Omental fat pad (tissue), 4 donors: ENCODE results near the gene TXNRD3. TPM values are rescaled to one million over a fixed set of nuclear protein-coding genes. Genes with fewer than 3 reads are reported as not detected.

Experiments used
- ATAC-seq: fragments of 150-250 bp; one replicate; pipeline ENCODE4 v1.9.1; 2016; ENCODE audit warnings: mild to moderate bottlenecking, moderate library complexity; ENCODE audit not compliant: low FRiP score
- DNase-seq: peaks from one replicate; pipeline ENCODE4 v3.0.0-alpha.2; 2019; ENCODE audit warnings: low spot score
- total RNA-seq, 4 donors: library from RNA; depleted of rRNA; stranded (reverse); fragments of >200 nt; gene quantifications; one replicate each; pipeline ENCODE4 v1.1.0, GENCODE V29; 2016
- TF ChIP-seq, protein P1 (sequence below), 3 donors: fragments of 450-650 bp; IDR thresholded peaks; one replicate each; pipeline ENCODE4 v1.5.1; 2016 to 2017; ENCODE audit warnings: antibody characterized with exemption in 3 of 3, mild to moderate bottlenecking in 3 of 3, moderate library complexity in 2 of 3

TXNRD3 gene
- total RNA-seq, 4 donors from 2014 or later = 6.4 to 12.5 (median 8.3) TPM

DNA sequence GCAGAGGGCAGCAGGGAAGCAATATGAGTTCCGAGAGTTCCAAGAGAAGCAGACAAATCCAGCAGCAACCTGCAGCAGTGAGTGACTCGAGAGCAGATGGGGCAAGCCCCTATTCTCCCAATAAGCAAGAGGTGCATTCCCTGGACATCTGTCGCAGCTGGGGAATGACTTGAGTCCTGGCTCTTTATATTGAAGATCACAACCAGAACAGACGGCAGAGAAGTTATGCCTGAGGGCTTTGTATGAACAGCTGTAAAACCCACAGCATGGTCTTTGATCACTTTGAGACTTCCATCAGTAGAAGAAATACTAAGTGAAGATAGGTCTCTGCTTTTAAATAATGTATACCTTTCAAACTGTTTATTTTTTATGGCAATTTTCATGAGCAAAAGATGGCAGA, 72.6 kb downstream of the TXNRD3 start:
- ATAC-seq (no peak), DNase-seq (no peak)
- TF ChIP-seq, protein P1, sequence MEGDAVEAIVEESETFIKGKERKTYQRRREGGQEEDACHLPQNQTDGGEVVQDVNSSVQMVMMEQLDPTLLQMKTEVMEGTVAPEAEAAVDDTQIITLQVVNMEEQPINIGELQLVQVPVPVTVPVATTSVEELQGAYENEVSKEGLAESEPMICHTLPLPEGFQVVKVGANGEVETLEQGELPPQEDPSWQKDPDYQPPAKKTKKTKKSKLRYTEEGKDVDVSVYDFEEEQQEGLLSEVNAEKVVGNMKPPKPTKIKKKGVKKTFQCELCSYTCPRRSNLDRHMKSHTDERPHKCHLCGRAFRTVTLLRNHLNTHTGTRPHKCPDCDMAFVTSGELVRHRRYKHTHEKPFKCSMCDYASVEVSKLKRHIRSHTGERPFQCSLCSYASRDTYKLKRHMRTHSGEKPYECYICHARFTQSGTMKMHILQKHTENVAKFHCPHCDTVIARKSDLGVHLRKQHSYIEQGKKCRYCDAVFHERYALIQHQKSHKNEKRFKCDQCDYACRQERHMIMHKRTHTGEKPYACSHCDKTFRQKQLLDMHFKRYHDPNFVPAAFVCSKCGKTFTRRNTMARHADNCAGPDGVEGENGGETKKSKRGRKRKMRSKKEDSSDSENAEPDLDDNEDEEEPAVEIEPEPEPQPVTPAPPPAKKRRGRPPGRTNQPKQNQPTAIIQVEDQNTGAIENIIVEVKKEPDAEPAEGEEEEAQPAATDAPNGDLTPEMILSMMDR (IDR thresholded peaks at IDR 0.05) = no peak

DNA sequence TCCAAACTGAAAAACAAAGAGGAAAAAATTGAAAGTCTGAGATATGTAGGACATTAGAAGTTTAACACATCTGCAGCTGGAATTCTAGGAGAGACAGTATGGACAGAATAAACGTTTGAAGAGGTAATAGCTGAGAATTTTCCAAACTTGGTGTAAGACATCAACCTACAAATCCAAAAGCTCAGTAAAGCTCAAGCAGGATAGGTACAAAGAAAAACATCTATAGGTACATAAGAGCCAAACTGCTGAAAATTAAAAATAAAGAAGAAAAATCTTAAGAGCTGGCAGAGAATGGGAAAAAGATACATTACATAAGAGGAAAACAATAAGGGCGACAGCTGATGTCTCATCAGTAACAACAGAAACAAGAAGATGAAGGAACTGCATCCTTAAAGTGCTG, 73.4 kb downstream of the TXNRD3 start:
- DNase-seq = no peak
- ATAC-seq = no peak
- TF ChIP-seq, protein P1 (IDR thresholded peaks at IDR 0.05) = no peak

DNA sequence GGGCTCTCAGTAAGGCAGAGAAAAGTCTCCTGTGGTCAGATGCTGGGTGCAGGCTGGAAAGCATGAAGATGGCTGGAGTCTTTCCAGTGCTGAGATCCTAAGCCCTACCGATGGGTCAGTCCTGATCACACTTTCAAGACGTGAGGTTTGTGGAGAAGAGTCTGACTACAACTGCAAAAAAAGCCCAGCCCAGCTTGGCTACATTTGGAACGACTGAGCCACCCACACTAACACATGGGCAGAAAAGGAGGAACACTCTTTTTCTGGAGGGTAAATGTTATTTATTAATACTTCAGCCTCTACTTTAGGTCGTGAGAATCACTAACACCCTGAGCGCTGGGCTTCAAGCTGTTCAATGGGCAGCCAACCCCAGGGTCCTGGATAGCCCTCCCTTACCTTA, 74.2 kb downstream of the TXNRD3 start:
- no peak for ATAC-seq
- TF ChIP-seq, protein P1 (IDR thresholded peaks at IDR 0.05) = no peak
- no peak for DNase-seq

DNA sequence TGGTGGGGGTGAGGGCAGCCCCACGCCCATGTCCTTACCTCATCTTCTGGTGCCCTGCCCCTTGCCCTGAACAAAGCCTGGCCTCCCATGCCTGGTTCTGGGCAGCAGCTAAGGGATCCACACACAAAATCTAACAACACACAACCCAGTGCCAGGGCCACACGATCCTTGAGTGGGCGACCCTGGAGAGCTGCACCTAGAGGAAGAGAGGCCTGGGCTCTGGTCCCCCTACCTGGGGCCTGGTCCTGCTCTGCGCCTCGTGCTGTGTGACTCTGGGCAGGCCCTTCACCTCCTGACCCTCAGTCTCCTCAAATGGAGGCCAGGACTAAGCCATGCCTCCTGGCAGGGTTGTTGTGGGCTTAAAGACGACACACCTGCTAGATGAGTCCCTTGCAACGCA, 76.2 kb downstream of the TXNRD3 start:
- no peak for ATAC-seq
- TF ChIP-seq, protein P1 (IDR thresholded peaks at IDR 0.05) = no peak
- DNase-seq = no peak

DNA sequence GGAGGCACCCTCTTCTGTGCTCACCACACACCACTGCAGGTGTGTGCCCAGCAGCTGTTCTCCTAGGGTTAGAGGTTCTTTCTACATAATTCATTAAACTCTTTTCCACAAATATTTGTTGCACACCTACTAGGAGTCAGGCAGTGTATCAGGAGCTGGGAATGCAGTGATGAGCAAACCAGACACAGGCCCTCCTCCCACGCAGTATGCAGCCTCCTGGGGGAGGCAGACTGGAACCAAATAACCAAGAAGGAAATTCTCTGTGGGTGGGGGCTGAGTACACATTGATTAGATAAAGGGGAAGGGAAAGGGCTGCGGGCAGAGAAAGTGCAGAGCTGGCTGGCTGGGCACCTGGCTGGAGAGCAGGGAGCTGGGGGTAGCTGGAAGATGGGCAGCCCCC, 77.7 kb downstream of the TXNRD3 start:
- ATAC-seq (no peak), DNase-seq (no peak)
- TF ChIP-seq, protein P1 (IDR thresholded peaks at IDR 0.05) = no peak

DNA sequence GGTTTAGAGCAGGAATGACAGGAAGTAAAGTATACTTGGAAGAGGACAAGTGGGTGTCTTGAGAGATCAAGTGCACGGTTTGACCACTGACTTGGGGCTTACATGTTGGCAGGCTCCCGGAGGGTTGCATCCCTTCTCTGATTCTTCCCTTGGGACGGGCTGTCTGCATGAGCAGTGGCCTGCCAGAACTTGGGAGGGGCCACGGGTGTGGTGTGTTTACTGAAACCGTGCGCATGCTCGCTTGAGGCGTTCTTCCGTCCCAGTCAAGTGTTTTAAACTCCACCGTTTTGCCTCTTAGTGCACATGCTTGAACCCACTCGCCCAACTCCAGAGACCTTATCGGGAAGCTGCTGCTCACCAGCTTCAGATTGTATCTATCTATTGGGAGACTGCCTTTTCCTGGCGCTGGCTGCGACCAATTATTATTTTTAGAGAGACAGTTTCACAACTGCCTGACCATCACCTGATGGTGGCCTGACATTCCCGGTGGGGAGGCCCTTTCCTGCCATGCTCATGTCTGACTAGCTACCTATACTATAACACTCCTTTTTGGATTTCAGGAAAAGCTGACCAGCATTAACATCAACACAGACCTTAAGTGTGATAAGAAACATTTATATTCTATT, 81.3 kb downstream of the TXNRD3 start:
- TF ChIP-seq, protein P1 (IDR thresholded peaks at IDR 0.05) = no peak
- ATAC-seq (no peak), DNase-seq (no peak)

DNA sequence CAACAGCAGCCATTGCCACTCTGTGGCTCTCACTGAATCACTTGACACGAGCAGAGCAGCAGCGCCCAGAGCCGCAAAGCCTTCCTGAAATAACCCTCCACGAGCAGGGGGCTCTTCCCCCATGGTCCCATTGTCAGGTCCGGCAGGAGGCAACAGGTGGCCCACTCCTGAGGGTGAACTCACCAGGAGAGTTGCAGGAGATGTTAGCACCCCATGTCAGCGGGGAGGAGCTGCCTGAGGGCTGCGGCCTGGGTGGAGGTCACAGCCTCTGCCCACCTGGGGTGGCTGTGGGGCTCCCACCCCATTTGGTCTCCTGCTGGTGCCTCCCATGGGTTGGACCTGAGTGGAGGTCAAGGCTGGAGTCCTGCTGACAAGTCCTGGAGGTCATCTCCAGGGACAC, 83.8 kb downstream of the TXNRD3 start:
- TF ChIP-seq, protein P1 (IDR thresholded peaks at IDR 0.05) = no peak
- DNase-seq (no peak), ATAC-seq (no peak)
